NCI-H1436 treated with DMSO at 0.1 percent for 48 hours (cell line): ENCODE measurements around the gene IPO13.

ENCODE experiments used
- DNase-seq: peaks from one replicate; lab custom pipeline; 2025; lab: John Stamatoyannopoulos, UW

Gene IPO13

DNA sequence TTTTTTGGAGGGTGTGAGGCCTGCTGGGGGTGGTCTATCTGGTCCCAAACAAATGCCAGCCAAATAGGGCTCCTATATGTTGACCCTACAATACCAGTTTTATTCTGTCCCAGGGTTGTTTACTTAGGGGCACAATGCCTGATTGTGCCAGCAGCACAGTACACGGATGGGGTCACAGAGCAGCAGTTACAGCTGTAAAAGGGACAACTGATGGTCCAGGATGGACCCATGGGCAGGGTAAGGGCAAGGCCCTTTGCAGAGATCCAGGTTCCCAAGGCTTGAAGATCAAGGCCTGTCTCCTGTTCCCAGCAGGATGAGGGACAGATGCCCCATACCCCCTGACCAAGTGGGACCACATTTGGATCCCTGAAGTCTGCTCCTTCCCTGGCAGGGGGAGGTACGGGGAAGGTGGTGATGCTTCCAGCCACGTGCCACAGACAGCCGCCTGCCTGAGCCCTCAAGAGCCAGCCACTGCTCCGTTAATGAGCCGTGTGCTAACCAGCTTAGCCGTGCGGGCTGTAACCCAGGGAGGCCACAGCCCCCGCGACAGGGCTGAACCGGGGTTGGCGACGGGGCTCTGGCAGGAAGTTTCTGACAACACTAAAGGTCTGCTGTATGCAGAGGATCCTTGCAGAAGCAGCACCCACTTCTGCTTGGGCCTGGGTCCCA lies 66.3 kb downstream of the IPO13 start:
- no peak for DNase-seq

DNA sequence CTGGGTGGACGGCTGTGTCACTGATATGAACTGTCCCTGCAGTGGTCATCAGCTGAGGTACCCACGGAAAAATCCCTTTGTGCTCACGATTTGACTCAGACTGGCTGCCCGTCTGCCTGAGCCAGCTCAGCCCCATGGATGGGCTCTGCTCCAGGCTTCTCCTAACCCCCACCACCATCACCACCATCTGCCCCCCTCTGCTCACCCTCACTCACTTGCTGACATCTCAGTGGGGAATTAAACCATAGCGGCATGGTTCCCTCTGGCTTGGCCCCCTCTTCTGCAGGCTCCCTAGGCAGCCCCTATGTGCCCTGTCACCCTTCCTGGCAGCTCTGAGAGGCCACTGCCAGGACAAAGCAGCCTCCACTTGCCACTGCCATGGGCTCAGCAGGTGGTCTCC lies 67.2 kb downstream of the IPO13 start:
- no peak for DNase-seq

DNA sequence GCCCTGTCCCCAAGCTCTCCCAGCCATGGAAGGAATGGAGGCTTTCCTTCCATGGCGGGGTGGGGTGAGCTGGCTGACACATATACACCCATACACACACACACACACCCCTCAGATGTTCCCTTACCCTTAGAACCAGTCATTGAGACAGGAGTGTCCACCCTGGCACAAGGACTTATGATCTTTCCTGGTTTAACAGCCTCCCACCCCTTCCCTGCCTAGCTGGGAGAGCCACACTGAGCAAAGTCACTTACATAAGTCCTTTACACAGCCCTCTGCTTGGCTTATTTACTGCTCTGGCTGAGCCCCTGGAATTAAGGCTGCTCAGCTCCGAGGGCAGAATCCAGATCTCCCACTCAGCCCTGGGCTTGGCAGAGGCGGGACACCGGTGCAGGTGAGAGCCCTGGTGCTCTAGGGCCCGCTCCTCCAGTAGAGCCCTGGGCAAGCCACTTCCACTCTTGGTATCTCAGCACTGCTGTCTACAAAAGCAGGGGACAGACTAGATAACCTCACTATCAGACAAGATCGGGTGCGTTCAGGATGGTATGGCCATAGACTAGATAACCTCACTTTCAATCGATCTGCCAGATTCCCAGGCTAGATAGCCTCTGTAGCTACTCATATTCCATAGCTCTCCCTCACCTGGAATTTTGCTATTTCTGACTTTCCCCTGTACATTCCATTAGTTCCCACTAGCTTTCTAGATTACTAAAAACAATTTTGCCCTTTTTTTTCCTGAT lies 67.8 kb downstream of the IPO13 start:
- DNase-seq, result no peak

DNA sequence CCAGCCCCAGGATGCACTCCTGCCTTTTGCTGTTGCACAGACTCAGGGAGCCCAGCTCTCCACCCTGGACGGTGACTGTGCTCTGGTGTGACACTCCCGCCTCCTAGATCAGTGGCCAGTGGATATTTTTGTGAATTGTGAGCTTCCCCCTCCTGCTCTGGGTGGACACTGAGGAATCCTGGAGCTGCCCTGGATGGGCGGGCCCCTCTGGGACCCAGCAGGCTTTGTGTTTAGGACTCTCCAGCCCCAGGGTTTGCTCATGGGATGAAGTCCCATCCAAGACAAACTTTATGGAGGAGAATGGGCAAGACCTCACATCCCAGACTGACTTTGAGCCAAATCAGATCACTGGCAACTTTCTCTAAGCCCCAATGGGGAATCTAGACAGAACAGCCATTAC lies 68.5 kb downstream of the IPO13 start:
- DNase-seq, result no peak

DNA sequence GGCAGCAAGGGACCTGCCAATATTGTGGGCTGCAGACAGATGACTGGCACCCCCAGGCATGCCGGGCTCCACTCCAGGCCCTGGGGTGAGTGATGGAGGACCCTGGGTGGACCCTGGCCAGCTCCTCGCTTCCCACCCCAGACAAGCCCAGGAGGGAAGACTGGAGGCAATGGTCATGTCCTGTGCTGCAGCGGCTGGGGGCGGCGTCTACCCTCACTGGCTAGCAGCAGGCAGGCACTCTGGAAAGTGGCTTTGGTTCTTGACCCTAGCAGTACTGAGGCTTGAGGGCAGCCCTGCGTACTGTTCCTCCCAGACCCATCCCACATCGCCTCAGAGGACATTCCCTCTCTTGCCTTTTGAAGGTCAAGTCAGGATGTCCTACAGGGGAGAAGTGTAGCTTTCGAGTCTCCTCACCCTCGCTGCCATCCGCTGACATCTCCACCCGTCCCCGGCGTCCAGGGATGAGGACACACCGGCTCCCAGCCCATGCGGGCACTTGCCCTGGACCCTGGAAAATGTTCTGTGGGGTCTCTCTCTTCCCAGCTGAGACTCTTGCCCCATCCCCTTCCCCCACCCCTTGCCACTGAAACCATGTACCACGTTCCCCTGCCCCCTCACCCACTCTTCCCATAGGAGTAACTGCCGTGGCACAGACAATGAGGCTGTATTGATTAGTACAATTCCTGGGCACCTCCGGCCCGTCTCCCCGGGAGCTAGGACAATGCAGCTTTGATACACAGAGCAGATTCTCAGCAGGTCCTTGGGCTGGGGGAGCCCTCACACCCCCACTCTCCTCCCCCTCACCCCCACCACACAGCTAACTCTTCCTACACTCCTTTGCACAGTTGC lies 69.5 kb downstream of the IPO13 start:
- no peak for DNase-seq

DNA sequence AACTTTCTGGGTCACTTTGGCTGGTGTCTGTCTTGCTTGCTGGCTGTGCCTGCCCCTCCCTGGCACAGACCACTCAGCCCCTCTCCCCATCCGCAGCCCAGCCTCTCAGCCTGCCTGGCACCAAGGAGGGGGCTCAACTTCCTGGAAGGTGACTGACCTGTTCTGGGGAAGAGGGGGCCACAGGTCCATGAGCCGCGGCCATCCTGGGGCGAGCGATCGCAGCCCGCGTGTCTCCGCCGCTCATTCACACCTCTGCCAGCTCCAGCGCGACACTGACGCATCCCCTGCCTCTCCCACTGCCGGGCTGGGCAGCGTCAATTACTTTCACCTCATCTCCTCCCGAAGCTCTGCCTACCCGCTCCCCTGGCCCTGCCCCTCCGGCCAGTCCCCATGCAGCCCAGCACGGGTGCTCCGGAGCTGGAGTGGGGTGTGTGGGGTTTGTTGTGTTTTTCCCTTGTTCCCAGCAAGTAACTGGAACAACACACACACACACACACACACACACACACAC lies 70.2 kb downstream of the IPO13 start:
- no peak for DNase-seq
